Hematopoietic multipotent progenitor cell (in vitro differentiated cells): ENCODE results near the gene HEATR1. TPM values are rescaled to one million over a fixed set of nuclear protein-coding genes. Genes with fewer than 3 reads are reported as not detected.
"Not testable (repeated sequence)": the region's sequence is repeated elsewhere in the genome, so short reads cannot be mapped to it uniquely, and the experiment has no call there.

Experiments used
- DNase-seq, 3 donors: peaks; one replicate each; pipeline ENCODE4 v3.0.0-alpha.2; 2011 to 2015; ENCODE audit warnings: low read depth in 2 of 3, low spot score in 2 of 3
- total RNA-seq: library from RNA; depleted of rRNA; stranded (reverse); fragments of >200 nt; gene quantifications from one replicate; pipeline ENCODE4 v1.2.3, GENCODE V29; 2012

Gene HEATR1
- 18.0 TPM for total RNA-seq

GRCh38 chr1:236603991-236604904, at the start of gene HEATR1:
HEATR1 (minus strand) TSS chr1:236604516; CDS start chr1:236604095, 421 bp downstream.
- DNase-seq: peak; percentile 75 to 92 (median 85)

GRCh38 chr1:236645016-236645680, 40.8 kb upstream of the HEATR1 start:
- no peak for DNase-seq

- DNase-seq: no peak
Observed at GRCh38 chr1:236642763-236643162, 38.4 kb upstream of the HEATR1 start.

GRCh38 chr1:236639686-236640085, 35.4 kb upstream of the HEATR1 start:
- DNase-seq: no peak

- DNase-seq: no peak
Observed at GRCh38 chr1:236638945-236639344, 34.6 kb upstream of the HEATR1 start.

GRCh38 chr1:236636017-236636416, 31.7 kb upstream of the HEATR1 start:
- DNase-seq: no peak

- DNase-seq: no peak
Observed at GRCh38 chr1:236627727-236628408, 23.6 kb upstream of the HEATR1 start.

- DNase-seq: no peak
Observed at GRCh38 chr1:236623371-236624166, 19.3 kb upstream of the HEATR1 start.

- no peak for DNase-seq
Observed at GRCh38 chr1:236622407-236622806, 18.1 kb upstream of the HEATR1 start.

- no peak for DNase-seq
Observed at GRCh38 chr1:236619398-236619797, 15.1 kb upstream of the HEATR1 start.

- DNase-seq: no peak
Observed at GRCh38 chr1:236618507-236618906, 14.2 kb upstream of the HEATR1 start.

- DNase-seq: no peak
Observed at GRCh38 chr1:236615399-236616148, 11.3 kb upstream of the HEATR1 start.

GRCh38 chr1:236612349-236612748, 8.0 kb upstream of the HEATR1 start:
- DNase-seq: no peak

GRCh38 chr1:236608930-236609726, 4.8 kb upstream of the HEATR1 start:
- peak in 2 of 3 donors; percentile 18 to 54 for DNase-seq

- DNase-seq: not testable (repeated sequence)
Observed at GRCh38 chr1:236607597-236607996, 3.3 kb upstream of the HEATR1 start.

- DNase-seq: no peak
Observed at GRCh38 chr1:236604905-236605806, 840 bp upstream of the HEATR1 start.

- no peak for DNase-seq
Observed at GRCh38 chr1:236602171-236602570, 2.1 kb downstream of the HEATR1 start.
